H9 (cell line): Measurements from ENCODE around the gene MYO15A. TPM values are rescaled to one million over a fixed set of nuclear protein-coding genes. Genes with fewer than 3 reads are reported as not detected.

ENCODE experiments used
- DNase-seq: peaks from one replicate; pipeline ENCODE4 v3.0.0-alpha.2; 2017
- H2AFZ ChIP-seq: one replicate; pipeline ENCODE4 v1.6.1; 2013; ENCODE audit warnings: mild to moderate bottlenecking, low read length, control low read depth, moderate library complexity
- H2AK5ac ChIP-seq: 2 replicates; pipeline ENCODE4 v1.6.1; 2013; ENCODE audit warnings: low read length, control low read depth, mixed read lengths; ENCODE audit not compliant: insufficient read length
- H2BK120ac ChIP-seq: one replicate; pipeline ENCODE4 v1.6.1; 2013; ENCODE audit warnings: low read depth, mild to moderate bottlenecking, low read length, control low read depth, inconsistent platforms; ENCODE audit not compliant: poor library complexity, severe bottlenecking
- H2BK12ac ChIP-seq: 2 replicates; pipeline ENCODE4 v1.6.1; 2013; ENCODE audit warnings: low read length, control low read depth, mixed read lengths, low read depth; ENCODE audit not compliant: insufficient read length
- H2BK15ac ChIP-seq: 2 replicates; pipeline ENCODE4 v1.6.1; 2013; ENCODE audit warnings: low read depth, low read length, control low read depth
- H2BK20ac ChIP-seq: one replicate; pipeline ENCODE4 v1.6.1; 2013; ENCODE audit warnings: low read depth, mild to moderate bottlenecking, low read length, control low read depth, inconsistent platforms; ENCODE audit not compliant: poor library complexity, severe bottlenecking
- H2BK5ac ChIP-seq: 2 replicates; pipeline ENCODE4 v1.6.1; 2013; ENCODE audit warnings: low read length, control low read depth, mixed read lengths; ENCODE audit not compliant: insufficient read length
- H3K14ac ChIP-seq: 2 replicates; pipeline ENCODE4 v1.6.1; 2013; ENCODE audit warnings: low read length, control low read depth; ENCODE audit not compliant: insufficient read depth
- H3K18ac ChIP-seq: 2 replicates; pipeline ENCODE4 v1.6.1; 2013; ENCODE audit warnings: low read depth, mild to moderate bottlenecking, mixed read lengths, low read length, control low read depth; ENCODE audit not compliant: insufficient read length
- H3K23ac ChIP-seq: 2 replicates; pipeline ENCODE4 v1.6.1; 2013; ENCODE audit warnings: low read length, control low read depth, mixed read lengths, low read depth; ENCODE audit not compliant: insufficient read length
- H3K23me2 ChIP-seq: 2 replicates; pipeline ENCODE4 v1.6.1; 2013; ENCODE audit warnings: low read depth, mild to moderate bottlenecking, mixed read lengths, low read length, control low read depth; ENCODE audit not compliant: insufficient read length, poor library complexity, severe bottlenecking
- H3K27ac ChIP-seq: 2 replicates; pipeline ENCODE4 v1.5.1; 2013; ENCODE audit warnings: low read length, control low read depth, mixed read lengths, low read depth; ENCODE audit not compliant: insufficient read length
- H3K27me3 ChIP-seq: 2 replicates; pipeline ENCODE4 v1.6.1; 2013; ENCODE audit warnings: low read length, control low read depth, inconsistent platforms; ENCODE audit not compliant: insufficient read depth
- H3K4ac ChIP-seq: 2 replicates; pipeline ENCODE4 v1.6.1; 2013; ENCODE audit warnings: low read depth, mild to moderate bottlenecking, control low read depth, inconsistent platforms, low read length, moderate library complexity
- H3K4me1 ChIP-seq: 2 replicates; pipeline ENCODE4 v1.6.1; 2013; ENCODE audit warnings: low read length, control low read depth, inconsistent platforms; ENCODE audit not compliant: insufficient read depth
- H3K4me2 ChIP-seq: 2 replicates; pipeline ENCODE4 v1.6.1; 2013; ENCODE audit warnings: low read length, control low read depth, mixed read lengths; ENCODE audit not compliant: insufficient read length, insufficient read depth
- H3K56ac ChIP-seq: 2 replicates; pipeline ENCODE4 v1.6.1; 2013; ENCODE audit warnings: low read depth, mild to moderate bottlenecking, mixed read lengths, low read length, control low read depth; ENCODE audit not compliant: insufficient read length
- H3K79me1 ChIP-seq: 2 replicates; pipeline ENCODE4 v1.6.1; 2013; ENCODE audit warnings: low read depth, mild to moderate bottlenecking, moderate library complexity, low read length, control low read depth, inconsistent platforms; ENCODE audit not compliant: insufficient read depth, poor library complexity, severe bottlenecking
- H3K79me2 ChIP-seq: 2 replicates; pipeline ENCODE4 v1.6.1; 2013; ENCODE audit warnings: low read length, control low read depth, inconsistent platforms; ENCODE audit not compliant: insufficient read depth
- H3K9ac ChIP-seq: 2 replicates; pipeline ENCODE4 v1.6.1; 2013; ENCODE audit warnings: low read length, control low read depth, mixed read lengths; ENCODE audit not compliant: insufficient read length; ENCODE audit errors: extremely low read depth
- H3K9me3 ChIP-seq: one replicate; pipeline ENCODE4 v1.6.1; 2013; ENCODE audit warnings: low read depth, low read length, inconsistent platforms; ENCODE audit not compliant: control insufficient read depth
- H3T11ph ChIP-seq: one replicate; pipeline ENCODE4 v1.6.1; 2013; ENCODE audit warnings: mild to moderate bottlenecking, low read length, control low read depth, inconsistent platforms
- H4K20me1 ChIP-seq: one replicate; pipeline ENCODE4 v1.6.1; 2013; ENCODE audit not compliant: control insufficient read depth, insufficient read length, insufficient read depth
- H4K5ac ChIP-seq: 2 replicates; pipeline ENCODE4 v1.6.1; 2013; ENCODE audit warnings: low read depth, mild to moderate bottlenecking, mixed read lengths, low read length, control low read depth; ENCODE audit not compliant: insufficient read length
- H4K8ac ChIP-seq: replicated peaks from 2 replicates; pipeline ENCODE4 v1.6.1; 2013; ENCODE audit warnings: low read length, control low read depth, mixed read lengths, low read depth; ENCODE audit not compliant: insufficient read length
- H4K91ac ChIP-seq: 2 replicates; pipeline ENCODE4 v1.6.1; 2013; ENCODE audit warnings: low read depth, mild to moderate bottlenecking, moderate library complexity, mixed read lengths, low read length, control low read depth; ENCODE audit not compliant: insufficient read length
- H3K27ac Mint-ChIP-seq, 3 experiments: 2 replicates in 2 of 3; 3 replicates in 1 of 3; pipeline ENCODE4 v1.8.0; 2020 to 2021; ENCODE audit warnings: mixed read lengths in 3 of 3, mild to moderate bottlenecking in 1 of 3, moderate library complexity in 1 of 3
- H3K27me3 Mint-ChIP-seq: 2 replicates; pipeline ENCODE4 v1.8.0; 2021; ENCODE audit warnings: low read depth, mild to moderate bottlenecking, moderate library complexity, mixed read lengths
- H3K36me3 Mint-ChIP-seq, 3 experiments: 2 replicates in 2 of 3; 3 replicates in 1 of 3; pipeline ENCODE4 v1.8.0; 2020 to 2021; ENCODE audit warnings: low read depth in 3 of 3, mixed read lengths in 3 of 3; ENCODE audit not compliant: insufficient read depth in 1 of 3
- H3K4me1 Mint-ChIP-seq, 2 experiments: 2 replicates each; pipeline ENCODE4 v1.8.0; 2020; ENCODE audit warnings: mixed read lengths in 2 of 2
- H3K4me3 Mint-ChIP-seq, 2 experiments: 2 replicates in 1 of 2; 3 replicates in 1 of 2; pipeline ENCODE4 v1.8.0; 2020 to 2021; ENCODE audit warnings: mild to moderate bottlenecking in 2 of 2, mixed read lengths in 2 of 2, moderate library complexity in 1 of 2
- H3K9me3 Mint-ChIP-seq, 2 experiments: 2 replicates in 1 of 2; 3 replicates in 1 of 2; pipeline ENCODE4 v1.8.0; 2020; ENCODE audit warnings: mild to moderate bottlenecking in 2 of 2, mixed read lengths in 2 of 2, moderate library complexity in 1 of 2
- WGBS: extraction: QIAGEN DNeasy Blood & Tissue Kit; methylation state at CpG from one replicate; pipeline ENCODE4 v1.1.7; 2013; ENCODE audit warnings: missing lambda C conversion rate, low lambda C conversion rate, mixed read lengths; ENCODE audit not compliant: insufficient read length; ENCODE audit errors: extremely low coverage; 5-methylcytosine and 5-hydroxymethylcytosine counted together
- total RNA-seq: library from RNA; stranded (reverse); gene quantifications from 2 replicates; pipeline ENCODE4 v1.2.1, GENCODE V29; 2021
- TF ChIP-seq, protein P1 (sequence below): fragments of 200-600 bp; sonication (generic); conservative IDR thresholded peaks from 3 replicates; pipeline ENCODE4 v1.8.0; 2021; ENCODE audit warnings: antibody characterized with exemption, mild to moderate bottlenecking

Gene MYO15A
- total RNA-seq, 1 experiment from 2014 or later, result 2.5 TPM

DNA sequence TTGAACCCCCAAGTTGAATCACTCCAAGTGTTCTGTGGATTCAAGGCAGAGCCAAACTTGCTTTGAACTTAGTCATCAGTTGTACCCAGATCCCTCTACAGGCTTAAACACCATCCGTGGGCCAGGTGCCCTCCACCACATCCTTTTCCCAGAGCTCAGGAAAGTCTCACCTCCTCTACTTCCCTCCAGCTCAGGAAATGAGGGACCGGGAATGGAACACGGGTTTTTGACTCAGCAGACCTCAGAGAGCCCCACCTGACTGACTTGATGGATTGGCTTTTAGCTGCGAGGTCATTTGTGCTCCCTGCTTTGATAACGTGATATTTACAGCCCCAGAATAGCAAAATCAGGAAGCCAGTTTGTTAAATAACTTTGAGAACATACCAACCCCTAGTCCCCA lies 49.3 kb upstream of the MYO15A start:
- no peak overlapping the region for H2BK12ac ChIP-seq
- H2AK5ac ChIP-seq, result no peak overlapping the region
- H3K56ac ChIP-seq, result no peak overlapping the region
- H3T11ph ChIP-seq, result no peak overlapping the region
- H3K4me1 ChIP-seq, result no peaks in the 10 kb centered on the region
- H3K9me3 ChIP-seq, result no peaks in the 10 kb centered on the region
- no peaks in the 10 kb centered on the region for H3K27me3 Mint-ChIP-seq
- H4K5ac ChIP-seq, result no peak overlapping the region
- H3K9ac ChIP-seq, result no peak overlapping the region
- H3K79me1 ChIP-seq, result no peaks in the 10 kb centered on the region
- no peak overlapping the region for H3K4me3 Mint-ChIP-seq
- no peaks in the 10 kb centered on the region for H3K79me2 ChIP-seq
- H3K4me1 Mint-ChIP-seq, result no peaks in the 10 kb centered on the region
- no peak overlapping the region for H2BK5ac ChIP-seq
- no peak overlapping the region for H3K4ac ChIP-seq
- H3K14ac ChIP-seq, result no peak overlapping the region
- no peaks in the 10 kb centered on the region for H4K20me1 ChIP-seq
- H3K27ac Mint-ChIP-seq, result no peak overlapping the region; a peak in 1 of 7 replicates
- no peak overlapping the region for H3K27ac ChIP-seq
- no peaks in the 10 kb centered on the region for H3K9me3 Mint-ChIP-seq
- TF ChIP-seq, protein P1, sequence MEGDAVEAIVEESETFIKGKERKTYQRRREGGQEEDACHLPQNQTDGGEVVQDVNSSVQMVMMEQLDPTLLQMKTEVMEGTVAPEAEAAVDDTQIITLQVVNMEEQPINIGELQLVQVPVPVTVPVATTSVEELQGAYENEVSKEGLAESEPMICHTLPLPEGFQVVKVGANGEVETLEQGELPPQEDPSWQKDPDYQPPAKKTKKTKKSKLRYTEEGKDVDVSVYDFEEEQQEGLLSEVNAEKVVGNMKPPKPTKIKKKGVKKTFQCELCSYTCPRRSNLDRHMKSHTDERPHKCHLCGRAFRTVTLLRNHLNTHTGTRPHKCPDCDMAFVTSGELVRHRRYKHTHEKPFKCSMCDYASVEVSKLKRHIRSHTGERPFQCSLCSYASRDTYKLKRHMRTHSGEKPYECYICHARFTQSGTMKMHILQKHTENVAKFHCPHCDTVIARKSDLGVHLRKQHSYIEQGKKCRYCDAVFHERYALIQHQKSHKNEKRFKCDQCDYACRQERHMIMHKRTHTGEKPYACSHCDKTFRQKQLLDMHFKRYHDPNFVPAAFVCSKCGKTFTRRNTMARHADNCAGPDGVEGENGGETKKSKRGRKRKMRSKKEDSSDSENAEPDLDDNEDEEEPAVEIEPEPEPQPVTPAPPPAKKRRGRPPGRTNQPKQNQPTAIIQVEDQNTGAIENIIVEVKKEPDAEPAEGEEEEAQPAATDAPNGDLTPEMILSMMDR, result no peak
- H2BK120ac ChIP-seq, result no peak overlapping the region
- H2BK20ac ChIP-seq, result no peak overlapping the region
- no peak overlapping the region for H2AFZ ChIP-seq
- H3K18ac ChIP-seq, result no peak overlapping the region
- H3K23ac ChIP-seq, result no peak overlapping the region
- H3K36me3 Mint-ChIP-seq, result peaks cover 21 to 74% (median 43%) of the 10 kb centered on the region in 3 experiments; a peak in 6 of 7 replicates
- H4K91ac ChIP-seq, result no peak overlapping the region
- DNase-seq, result no peak
- no peaks in the 10 kb centered on the region for H3K23me2 ChIP-seq
- H2BK15ac ChIP-seq, result no peak overlapping the region
- no CpG with 5 or more reads among the region's 5 CpGs for WGBS
- no peak overlapping the region for H3K4me2 ChIP-seq
- no peak overlapping the region for H4K8ac ChIP-seq
- H3K27me3 ChIP-seq, result no peaks in the 10 kb centered on the region
